ENCODE measurements around the gene ASB5.

Gene ASB5

DNA sequence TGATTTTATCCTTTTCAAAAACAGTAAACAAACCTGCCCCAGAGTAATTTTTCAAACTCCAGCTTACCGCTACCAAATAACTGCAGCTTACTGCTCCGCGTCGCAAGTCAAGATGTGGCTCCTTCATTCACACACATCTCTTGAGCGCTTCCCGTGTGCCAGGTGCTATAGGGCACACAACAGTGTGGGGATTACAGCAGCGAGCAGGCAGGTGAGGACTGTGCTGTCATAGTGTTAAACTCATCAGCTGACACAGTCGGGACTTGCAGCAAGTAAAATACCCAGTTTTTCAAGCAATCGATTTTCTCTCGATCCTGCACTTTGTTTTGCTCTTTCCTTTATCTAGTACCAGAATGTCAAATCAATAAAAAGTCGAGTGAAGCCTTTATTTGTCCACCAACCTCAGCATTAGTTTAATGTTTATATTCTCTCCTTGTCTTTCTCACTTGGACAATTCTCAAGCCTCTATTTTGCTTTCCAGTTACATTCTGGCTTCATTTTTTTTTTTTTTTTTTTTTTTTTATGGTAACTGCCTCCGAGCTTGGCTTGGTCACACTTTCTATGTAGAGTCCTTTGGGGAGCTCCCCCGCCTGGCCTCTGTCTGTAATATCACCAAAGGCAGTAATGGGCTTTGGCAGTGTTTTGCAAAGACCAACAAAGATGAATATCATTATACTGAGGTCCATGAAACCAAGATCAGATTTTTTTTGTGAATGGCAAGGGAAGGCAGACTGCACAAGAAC, 8.3 kb upstream of the ASB5 start:
- DNase-seq (ENCODE audit: low read depth in 3 of 3): peak in 1 of 3 donors; percentile 7

DNA sequence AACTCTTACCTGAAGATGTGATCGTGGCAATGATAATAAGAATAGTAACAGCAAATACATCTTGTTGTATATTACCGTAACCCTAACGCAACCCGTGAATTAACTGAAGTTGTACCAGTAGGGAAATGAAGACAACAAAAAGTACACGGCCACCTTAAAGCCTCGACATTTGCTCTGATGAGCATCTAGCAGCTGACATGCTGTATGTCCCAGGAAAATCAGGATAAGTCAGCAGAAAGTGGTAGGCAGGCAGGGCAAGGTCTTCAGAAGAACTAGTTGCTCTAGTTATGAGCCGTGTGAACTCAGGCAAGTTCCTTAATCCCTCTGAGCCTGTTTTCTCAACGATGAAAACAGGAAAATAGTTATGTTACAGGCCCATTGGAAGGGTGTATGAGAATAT, 7.7 kb upstream of the ASB5 start:
- no peak for DNase-seq (ENCODE audit: low read depth in 3 of 3)

DNA sequence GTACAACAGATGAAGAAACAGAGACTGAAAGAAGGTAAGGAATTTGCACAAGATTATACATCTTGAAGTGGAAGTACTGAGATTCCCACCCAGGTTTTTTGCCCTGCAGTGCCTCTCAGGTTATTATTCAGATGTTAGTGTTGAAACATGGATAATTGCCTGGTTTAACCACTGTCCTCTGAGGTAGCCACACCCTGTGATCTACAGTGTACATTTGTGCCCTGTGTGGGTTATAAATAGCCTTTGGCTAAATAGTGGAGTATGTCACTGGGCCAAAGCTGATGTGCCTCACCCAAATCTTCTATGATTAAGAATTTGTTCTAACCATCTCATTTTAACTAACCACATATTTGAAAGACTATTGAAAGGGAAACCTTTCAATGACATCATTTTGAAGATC, 5.4 kb upstream of the ASB5 start:
- DNase-seq (ENCODE audit: low read depth in 3 of 3): no peak

DNA sequence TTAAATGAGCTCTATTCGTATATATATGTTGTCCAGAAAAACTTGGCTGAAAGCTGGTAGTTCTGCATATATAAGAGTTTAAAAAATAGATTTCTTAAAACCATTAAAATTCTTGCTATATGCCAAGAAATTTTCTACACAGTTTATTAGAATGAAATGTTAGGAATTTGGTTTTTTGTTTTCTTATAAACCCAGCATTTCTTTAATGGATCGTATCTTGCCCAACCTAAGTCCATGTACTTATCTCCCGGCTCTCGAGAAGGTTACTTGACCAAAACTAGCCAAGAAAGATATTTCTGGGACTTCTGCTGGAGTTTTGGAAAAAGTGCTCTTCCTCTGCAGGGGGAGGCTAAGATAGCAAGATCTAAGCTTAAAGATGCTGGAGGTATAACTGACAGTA, 4.7 kb upstream of the ASB5 start:
- DNase-seq (ENCODE audit: low read depth in 3 of 3): no peak

DNA sequence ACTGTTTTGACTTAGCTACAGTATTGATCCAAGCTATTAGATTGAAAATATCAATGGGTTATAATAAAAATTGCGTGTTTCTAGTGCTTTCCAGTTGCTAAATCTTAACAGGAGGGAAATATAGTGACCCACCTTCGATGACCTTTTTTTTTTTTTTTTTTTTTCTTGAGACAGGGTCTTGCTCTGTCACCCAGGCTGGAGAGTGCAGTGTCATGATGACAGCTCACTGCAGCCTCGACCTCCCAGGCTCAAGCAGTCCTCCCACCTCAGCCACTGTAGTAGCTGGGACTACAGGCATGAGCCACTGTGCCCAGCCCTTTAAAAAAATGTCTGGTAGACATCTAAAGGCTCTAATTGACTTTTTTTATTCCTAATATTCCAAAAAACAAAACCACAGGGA, 3.8 kb upstream of the ASB5 start:
- DNase-seq (ENCODE audit: low read depth in 3 of 3): no peak

DNA sequence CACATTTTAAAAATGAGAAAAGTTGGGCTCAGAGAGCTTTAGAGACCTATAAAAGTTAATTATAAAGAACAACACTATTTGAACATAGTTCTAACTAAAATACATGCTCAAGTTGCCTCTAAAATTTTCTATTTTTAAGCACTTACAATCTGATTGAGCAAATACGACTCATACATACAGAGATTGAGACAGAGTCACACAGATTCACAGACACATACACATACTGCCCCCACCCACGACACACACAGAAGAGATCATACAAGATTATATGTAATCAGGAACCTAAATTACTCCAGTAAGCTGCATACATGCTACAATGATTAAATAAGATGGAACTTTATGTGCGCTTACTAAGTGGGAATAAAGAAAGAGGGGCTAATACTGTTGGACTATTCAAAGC, 2.7 kb upstream of the ASB5 start:
- no peak for DNase-seq (ENCODE audit: low read depth in 3 of 3)

DNA sequence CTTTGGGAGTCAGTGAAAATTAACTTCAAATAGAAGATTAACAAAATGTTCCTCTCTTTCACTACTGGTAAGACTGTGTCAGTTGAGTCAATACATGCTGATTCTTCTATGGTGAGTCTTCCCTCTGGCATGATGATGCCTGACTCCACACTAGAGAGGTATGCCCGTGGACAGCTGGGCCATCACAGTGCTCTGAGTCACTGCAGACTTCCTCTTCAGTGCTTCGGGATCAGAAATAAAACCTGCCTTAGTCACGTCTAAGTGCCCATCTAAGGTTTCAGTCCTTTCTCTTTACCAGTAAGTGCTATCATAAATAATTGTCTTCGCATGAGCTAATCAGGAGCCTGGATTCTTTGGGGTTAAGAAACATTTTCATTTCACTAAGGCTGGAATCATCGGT, 1.6 kb upstream of the ASB5 start:
- no peak for DNase-seq (ENCODE audit: low read depth in 3 of 3)

DNA sequence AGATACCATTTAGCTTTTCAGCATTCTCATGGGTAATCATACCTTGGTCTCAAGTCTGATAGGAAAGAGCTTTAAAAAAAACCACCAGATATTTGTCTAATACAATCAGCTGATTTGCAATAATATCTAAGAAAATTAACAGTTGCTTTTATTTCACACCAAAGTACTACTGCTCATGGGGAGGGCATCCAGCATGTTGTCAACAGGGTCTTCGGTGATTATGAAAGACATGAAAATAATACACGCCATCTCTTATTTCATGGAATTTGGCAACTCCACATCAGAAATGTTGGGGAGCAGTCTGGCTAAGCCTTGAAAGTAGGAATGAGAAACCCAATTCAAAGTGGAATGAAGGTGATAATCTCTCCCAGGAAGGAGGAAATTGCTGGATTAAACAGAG, 3.0 kb downstream of the ASB5 start:
- DNase-seq (ENCODE audit: low read depth in 3 of 3): no peak

DNA sequence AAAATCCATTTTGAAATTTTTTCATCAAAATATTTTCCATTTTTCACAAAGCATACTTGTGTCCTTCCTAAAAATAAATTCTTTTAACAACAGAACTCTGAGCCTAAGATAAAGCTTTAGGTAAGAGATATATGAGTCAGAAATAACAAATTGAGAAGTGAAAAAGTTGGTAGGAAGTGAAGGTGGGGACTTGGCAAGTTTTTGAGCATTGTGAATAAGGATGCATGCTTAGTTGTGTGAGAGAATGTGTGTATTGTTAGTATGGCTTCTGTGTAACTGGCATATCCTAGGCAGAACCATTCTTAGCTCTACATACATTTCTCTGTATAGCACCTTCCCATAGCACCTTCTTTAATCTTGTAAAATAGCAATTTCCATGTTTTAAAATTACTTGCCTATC, 6.8 kb downstream of the ASB5 start:
- DNase-seq (ENCODE audit: low read depth in 3 of 3): no peak

DNA sequence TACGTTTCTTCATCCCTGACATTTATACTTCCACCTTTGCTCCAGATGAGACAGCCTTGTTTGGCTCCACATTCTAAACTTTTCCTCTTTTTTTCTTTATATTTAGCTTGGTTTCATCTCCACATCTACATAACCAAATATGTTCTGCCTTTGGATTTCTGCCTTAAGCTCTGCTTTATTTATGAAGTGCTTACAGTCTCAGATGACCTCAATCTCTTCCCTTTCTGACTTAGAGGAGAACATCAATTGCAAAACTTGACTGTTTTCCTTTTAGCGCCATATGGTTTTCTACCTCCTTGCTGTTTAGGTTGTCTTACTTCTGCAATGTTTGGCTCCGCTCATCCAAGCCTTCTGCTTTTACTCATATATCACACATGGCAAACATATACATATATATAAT, 7.5 kb downstream of the ASB5 start:
- DNase-seq (ENCODE audit: low read depth in 3 of 3): no peak

DNA sequence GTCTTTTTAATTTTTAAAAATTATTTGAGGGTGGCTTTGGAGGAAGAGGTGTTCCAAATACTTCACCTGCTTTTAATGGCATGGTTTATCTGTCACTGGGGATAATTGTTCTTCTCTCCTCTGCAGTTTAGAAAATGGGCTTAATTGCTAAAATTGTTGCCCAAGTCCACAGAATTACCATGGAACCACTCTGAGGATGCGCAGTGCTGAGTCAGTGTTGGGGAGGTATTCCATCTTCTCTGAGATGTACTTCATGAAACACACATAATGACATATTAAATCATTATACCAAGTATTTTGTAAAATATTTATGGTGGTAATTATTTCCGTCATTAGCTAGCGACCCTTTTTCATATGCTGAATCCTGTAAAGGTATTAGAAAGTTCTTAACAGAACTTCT, 8.0 kb downstream of the ASB5 start:
- DNase-seq (ENCODE audit: low read depth in 3 of 3): no peak

DNA sequence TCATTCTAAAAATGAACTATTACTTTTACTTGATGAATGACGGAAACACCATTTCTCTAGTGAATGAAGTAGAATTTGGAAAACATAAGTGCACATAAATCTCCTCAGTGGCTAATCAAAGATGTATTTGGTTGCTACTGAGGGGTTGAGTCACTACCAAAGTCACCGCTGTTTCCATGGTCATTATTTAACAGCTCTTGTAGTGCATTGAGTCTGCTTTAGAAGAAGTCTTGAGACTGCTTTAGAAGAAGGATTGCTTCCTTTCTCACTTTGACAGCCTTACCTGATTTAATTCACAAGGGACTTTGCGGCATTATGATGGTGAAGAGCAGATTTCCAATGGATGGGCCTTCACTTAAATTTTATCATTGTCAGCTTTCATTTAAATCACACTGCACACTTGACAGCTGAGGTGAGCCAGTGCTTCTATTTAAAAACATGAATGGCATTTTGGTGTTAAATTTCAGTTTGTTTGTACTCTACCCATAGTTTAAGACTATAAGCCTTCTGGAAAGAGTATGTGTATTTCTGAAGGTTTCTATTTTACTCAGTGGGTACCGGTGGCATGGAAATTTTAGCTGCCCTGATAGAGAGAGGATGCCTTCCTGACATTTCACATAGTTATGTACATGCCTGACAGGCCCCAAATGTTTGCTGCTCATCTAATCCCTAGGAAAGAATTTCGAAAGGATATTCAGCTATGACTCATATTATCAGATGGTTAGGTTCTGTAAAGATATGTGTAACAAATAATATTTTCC, 9.5 kb downstream of the ASB5 start:
- no peak for DNase-seq (ENCODE audit: low read depth in 3 of 3)

DNA sequence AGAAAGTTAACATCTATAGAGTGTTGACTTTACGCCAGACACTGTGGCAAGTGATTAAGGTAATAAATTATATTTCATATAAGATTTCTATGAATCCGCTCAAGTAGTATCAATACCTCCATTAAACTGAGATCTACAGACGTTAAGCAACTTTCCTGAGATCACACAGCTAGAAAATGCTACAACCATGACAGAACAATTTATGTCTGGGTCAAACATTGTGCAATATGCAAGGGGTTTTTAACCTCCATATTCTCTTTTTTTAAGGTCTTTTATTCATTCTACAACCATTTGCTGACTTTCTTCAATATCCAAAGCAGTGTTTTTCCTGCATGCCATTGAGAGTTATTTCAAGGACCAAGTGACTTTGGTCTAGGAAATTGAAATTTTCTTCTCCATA, 10.9 kb downstream of the ASB5 start:
- no peak for DNase-seq (ENCODE audit: low read depth in 3 of 3)

DNA sequence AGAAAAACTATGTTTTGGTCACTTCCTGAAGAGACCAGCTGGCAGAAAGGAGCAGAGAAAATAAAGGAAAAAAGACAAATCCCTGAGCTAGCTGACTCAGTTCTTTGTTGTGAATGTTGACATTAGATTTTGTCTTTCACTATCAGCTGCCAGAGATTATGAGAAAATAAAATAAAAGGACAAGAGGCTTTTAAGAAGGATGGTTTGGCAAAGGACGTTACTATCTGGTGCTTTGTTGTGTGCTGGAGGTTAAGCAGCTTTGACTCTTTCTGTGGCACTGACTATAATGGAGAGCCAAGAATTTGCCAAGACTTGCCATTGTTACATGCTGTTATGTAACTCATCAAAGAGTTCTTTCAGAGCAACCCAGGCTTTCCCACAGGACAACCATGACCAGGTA, 12.1 kb downstream of the ASB5 start:
- DNase-seq (ENCODE audit: low read depth in 3 of 3): no peak

DNA sequence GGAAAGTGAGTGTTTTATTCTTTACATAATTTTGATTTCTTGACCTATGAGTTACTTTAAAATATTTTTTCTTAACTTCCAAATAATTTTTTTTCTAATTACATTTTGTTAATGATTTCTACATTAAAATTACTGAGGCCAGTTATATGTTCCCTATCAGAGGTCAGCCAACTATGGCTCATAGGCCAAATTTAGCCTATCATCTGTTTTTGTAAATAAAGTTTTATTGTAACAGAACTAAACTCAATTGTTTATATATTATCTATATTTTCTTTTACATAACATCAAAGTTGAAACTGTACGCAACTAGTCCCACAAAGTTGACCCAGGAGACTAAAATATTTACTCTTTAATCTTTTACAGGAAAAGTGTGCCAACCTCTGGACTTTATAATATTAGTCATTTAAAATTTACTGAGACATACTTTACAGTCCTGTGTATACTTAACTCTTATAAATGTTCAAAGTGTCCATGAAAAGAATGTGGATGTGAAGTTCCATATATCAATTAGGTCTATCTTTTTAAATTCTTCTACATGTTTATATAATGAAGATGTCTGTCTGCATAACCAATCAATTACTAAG, 26.2 kb downstream of the ASB5 start:
- no peak for DNase-seq (ENCODE audit: low read depth in 3 of 3)

DNA sequence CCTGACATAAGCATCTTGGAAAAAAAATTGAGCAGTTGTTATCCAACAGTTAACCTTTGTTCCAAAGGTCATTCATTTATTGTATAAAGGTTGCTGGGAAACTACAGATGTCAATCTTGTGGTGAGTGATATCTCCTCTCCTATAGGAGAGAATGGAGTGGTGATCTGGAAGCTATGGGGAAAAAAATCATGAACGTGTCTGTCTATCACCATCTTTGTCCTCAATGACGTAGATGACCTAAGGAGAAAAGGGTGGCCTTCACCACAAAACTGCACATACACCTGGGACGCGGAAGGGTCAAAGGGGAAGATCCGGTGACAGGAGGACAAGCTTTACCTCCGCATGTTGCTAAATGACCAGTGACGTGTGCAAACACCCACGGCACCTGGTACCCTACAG, 27.3 kb downstream of the ASB5 start:
- no peak for DNase-seq (ENCODE audit: low read depth in 3 of 3)

DNA sequence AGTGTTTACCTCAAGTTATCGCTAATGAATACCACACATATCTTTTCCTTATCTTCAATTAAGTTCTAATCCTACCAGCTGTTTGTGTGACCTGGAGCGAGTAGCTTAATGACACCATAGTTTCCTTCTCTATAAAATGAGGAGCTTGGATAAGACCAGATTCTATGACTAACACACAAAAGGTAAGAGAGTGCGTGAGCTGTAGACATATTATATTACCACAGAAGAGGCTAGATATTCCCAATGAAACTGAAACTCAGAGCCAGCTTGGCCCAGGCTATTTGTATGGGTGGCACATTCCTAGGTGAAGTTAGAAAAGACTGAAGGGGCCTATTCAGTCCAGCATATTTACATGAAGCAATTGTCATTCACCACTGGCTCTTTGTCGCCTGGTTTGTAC, 30.2 kb downstream of the ASB5 start:
- no peak for DNase-seq (ENCODE audit: low read depth in 3 of 3)

DNA sequence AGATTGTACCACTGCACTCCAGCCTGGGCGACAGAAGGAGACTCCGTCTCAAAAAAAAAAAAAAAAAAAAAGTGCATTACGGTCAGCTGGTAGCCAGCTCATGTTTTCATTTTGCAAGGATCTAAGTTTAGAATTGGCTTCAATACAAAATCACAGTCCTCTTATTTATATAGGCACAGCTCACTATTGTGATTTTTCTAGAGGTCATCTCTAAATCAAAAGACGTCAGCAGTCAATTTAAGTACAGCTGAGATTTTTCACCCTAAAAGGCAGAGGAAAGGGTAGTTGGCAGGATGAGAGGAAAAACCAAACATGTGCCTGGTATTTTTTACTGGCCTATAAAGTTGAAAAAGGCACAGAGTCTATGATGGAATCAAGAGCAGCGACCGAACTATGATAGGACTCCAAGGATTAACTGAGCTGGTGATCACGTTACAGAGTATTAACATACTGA, 30.8 kb downstream of the ASB5 start:
- DNase-seq (ENCODE audit: low read depth in 3 of 3): no peak

DNA sequence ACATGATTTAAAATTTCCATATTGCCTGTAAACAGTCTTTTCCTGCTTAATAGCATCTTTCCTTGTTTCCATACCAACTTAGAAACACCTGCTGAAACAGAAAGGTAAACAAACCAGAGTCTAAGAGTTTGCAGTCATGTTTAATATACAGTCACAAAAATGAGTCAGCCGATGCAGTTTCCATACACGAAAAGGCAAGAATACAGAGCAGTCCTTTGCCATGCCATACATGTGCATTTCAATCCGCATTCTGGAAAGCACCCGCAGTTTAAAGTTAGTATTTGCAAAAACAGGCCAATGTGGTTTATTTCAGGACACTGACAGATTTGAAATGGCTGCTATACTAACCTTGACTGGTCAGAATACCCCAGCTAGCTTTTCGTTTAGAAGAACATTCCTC, 32.1 kb downstream of the ASB5 start:
- DNase-seq (ENCODE audit: low read depth in 3 of 3): no peak

DNA sequence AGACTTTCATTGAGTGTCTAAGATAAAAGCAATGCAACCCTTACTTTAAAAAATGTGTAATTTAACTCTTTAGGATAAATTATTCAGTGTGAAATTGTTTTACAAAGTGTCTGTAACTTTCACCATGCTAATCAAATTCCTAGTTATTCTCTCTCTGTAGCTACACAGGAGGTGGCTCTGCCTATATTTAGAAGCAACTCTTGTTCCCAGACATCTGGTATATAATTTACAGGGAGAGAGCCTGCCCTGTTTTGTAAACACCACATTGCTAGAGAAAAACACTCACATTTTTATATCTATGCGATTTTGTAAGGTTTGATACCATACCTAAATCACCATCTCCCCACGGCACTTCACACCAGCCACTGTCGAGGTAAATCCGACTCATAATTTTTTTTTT, 38.2 kb downstream of the ASB5 start:
- no peak for DNase-seq (ENCODE audit: low read depth in 3 of 3)

DNA sequence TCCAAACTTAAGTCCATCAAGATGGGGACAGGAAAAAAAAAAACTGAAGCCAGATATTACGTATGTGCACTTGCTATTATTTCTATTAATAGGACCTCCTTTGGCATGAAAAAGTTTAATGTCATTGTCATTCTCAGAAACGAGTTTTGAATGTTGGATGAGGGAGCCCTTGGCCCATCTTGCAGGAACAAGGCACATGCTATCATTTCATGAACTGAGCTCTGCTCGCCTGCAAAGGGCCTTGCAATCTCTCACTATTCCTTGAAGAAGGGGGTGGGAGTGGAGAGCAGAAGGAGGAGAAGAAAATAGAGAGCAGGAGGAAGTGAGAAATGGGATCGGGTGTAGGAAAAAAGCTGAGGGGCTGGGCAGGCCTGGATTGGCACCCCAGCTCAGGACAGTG, 39.4 kb downstream of the ASB5 start:
- no peak for DNase-seq (ENCODE audit: low read depth in 3 of 3)

DNA sequence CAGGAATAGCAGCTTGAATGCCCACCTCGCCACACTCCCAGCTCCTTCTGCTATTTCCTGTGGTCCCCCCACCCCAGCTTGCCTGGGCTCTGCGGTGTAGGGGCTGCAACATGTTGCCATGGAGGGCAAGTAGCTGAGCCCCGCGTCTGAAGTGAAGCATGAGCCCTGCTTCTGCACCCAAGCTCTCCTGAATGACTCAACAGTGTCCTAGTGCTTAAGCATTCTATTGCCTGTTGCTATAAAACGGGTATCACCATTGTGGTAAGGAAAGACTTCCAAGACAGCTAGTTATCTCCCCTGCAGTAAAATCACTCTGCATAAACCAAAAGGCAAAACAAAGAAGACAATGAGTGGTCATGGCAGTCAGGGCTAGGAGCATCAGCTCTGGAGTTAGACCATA, 42.3 kb downstream of the ASB5 start:
- DNase-seq (ENCODE audit: low read depth in 3 of 3): no peak

DNA sequence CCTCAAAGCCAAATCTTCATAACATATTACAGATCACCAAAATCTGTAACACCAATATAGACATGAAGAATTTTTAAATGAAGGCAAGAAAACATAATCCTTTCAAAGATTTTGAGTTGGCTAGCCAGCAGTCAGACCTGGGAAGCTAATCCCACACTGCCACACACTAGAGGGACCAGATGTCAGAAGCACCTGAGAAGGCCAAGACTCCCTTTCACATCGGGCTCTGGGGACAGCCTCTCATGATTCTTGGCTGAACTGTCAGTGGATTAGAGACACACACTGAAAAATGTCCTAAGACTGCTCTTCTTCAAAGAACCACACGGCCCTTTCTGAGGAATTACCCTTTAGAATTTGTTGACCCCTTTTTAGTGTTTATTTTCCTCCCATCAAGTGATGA, 45.5 kb downstream of the ASB5 start:
- DNase-seq (ENCODE audit: low read depth in 3 of 3): no peak

Measured in stimulated activated CD4-positive, alpha-beta T cell treated with anti-CD3 and anti-CD28 coated beads, TNF-alpha, amount 100 ng/mL, for 48 hours (primary cell).